K562 (cell line): Measurements from ENCODE around the gene CLDN20. TPM values are rescaled to one million over a fixed set of nuclear protein-coding genes. Genes with fewer than 3 reads are reported as not detected.

ENCODE experiments used
- ATAC-seq: fragments of 200-7000 bp; cut with Tn5 transposase; 3 replicates; pipeline ENCODE4 v1.9.1; 2020; ENCODE audit warnings: moderate library complexity
- BruUV-seq: library from RNA; stranded (reverse); fragments of 400-500 nt; replicated peaks from 2 replicates; lab custom pipeline; 2021; lab: Mats Ljungman, UMichigan
- CTCF ChIA-PET: fragments of 300-600 bp; formaldehyde crosslinking; extraction: SDS; loops from one replicate; lab custom pipeline; 2021; ENCODE audit warnings: low intra/inter-chr PET ratio; lab: Yijun Ruan, JAX
- POLR2A ChIA-PET: fragments of 300-600, 350-650 bp; sonication (Branson Sonifier 250); formaldehyde crosslinking; extraction: SDS; loops from one replicate; lab custom pipeline; 2021; ENCODE audit warnings: antibody characterized with exemption, inconsistent platforms; lab: Yijun Ruan, JAX
- DNase-seq, 4 experiments: peaks; one replicate each; pipeline versions ENCODE4 v3.0.0 to v3.0.0-alpha.2; 2011 to 2018; ENCODE audit warnings: low spot score in 3 of 4, mixed read lengths in 3 of 4; ENCODE audit errors: extremely low read depth in 1 of 4
- FAIRE-seq: peaks from 2 replicates; lab custom pipeline; 2011; peaks lifted over from hg19 to GRCh38; lab: Jason Lieb, UNC
- H2AFZ ChIP-seq: 2 replicates; pipeline ENCODE4 v1.6.0; 2011; ENCODE audit warnings: low read depth, low read length, control low read depth, inconsistent platforms
- H3K27ac ChIP-seq: fragments of 200-600 bp; 3 replicates; pipeline ENCODE4 v1.8.0; 2011; ENCODE audit warnings: low read depth, mild to moderate bottlenecking, control low read depth, inconsistent platforms, low read length, moderate library complexity, mixed read lengths; ENCODE audit errors: extremely low read depth
- H3K27me3 ChIP-seq, 2 experiments: fragments of 300-600 bp in 1 of 2; 2 replicates in 1 of 2; 3 replicates in 1 of 2; pipeline versions ENCODE4 v1.6.0 to v1.8.0; 2011; ENCODE audit warnings: inconsistent platforms in 2 of 2, low read length in 2 of 2, mild to moderate bottlenecking in 1 of 2, mixed read lengths in 1 of 2, moderate library complexity in 1 of 2; ENCODE audit not compliant: control insufficient read depth in 2 of 2, insufficient read depth in 2 of 2
- H3K36me3 ChIP-seq: fragments of 300-600 bp; 3 replicates; pipeline ENCODE4 v1.8.0; 2011; ENCODE audit warnings: mild to moderate bottlenecking, low read length, inconsistent platforms; ENCODE audit not compliant: control insufficient read depth, insufficient read depth
- H3K4me1 ChIP-seq, 2 experiments: fragments of 200-600 bp in 1 of 2; replicated peaks in 1 of 2; 2 replicates in 1 of 2; 3 replicates in 1 of 2; pipeline versions ENCODE4 v1.5.1 to v1.8.0; 2011; ENCODE audit warnings: inconsistent platforms in 2 of 2, low read length in 2 of 2, mild to moderate bottlenecking in 1 of 2, mixed read lengths in 1 of 2, moderate library complexity in 1 of 2; ENCODE audit not compliant: control insufficient read depth in 2 of 2, insufficient read depth in 2 of 2
- H3K4me2 ChIP-seq: 2 replicates; pipeline ENCODE4 v1.6.1; 2011; ENCODE audit warnings: low read length, control low read depth, inconsistent platforms, mixed read lengths; ENCODE audit not compliant: insufficient read depth
- H3K4me3 ChIP-seq: fragments of 200-600 bp; sonication (generic), shearing (Covaris generic); 2 replicates; pipeline ENCODE4 v1.5.1; 2016; ENCODE audit warnings: control low read depth, inconsistent platforms
- H3K79me2 ChIP-seq: fragments of 200-600 bp; 3 replicates; pipeline ENCODE4 v1.8.0; 2011; ENCODE audit warnings: low read length, inconsistent platforms; ENCODE audit not compliant: control insufficient read depth, insufficient read depth
- H3K9ac ChIP-seq, 2 experiments: 2 replicates each; pipeline versions ENCODE4 v1.6.0 to v1.6.1; 2011; ENCODE audit warnings: low read depth in 2 of 2, low read length in 2 of 2, control low read depth in 1 of 2, inconsistent platforms in 1 of 2, mild to moderate bottlenecking in 1 of 2, mixed read lengths in 1 of 2; ENCODE audit not compliant: insufficient read depth in 1 of 2
- H3K9me1 ChIP-seq: one replicate; pipeline ENCODE4 v1.6.0; 2011; ENCODE audit warnings: inconsistent platforms, mild to moderate bottlenecking, low read length, moderate library complexity; ENCODE audit not compliant: control insufficient read depth, insufficient read depth
- H3K9me3 ChIP-seq: replicated peaks from 2 replicates; pipeline ENCODE4 v1.5.1; 2011; ENCODE audit warnings: low read depth, low read length, inconsistent platforms; ENCODE audit not compliant: control insufficient read depth, insufficient read depth
- H4K20me1 ChIP-seq: replicated peaks from 2 replicates; pipeline ENCODE4 v1.6.1; 2011; ENCODE audit warnings: low read length, inconsistent platforms, mixed read lengths; ENCODE audit not compliant: control insufficient read depth, insufficient read depth
- ARID2 ChIP-seq: fragments of 450-650 bp; IDR thresholded peaks from 2 replicates; pipeline ENCODE4 v1.6.1; 2017; ENCODE audit warnings: antibody characterized with exemption, mild to moderate bottlenecking
- BRD9 ChIP-seq: fragments of 450-650 bp; IDR thresholded peaks from 2 replicates; pipeline ENCODE4 v1.6.1; 2018; ENCODE audit warnings: low read depth; ENCODE audit not compliant: partially characterized antibody
- CBFA2T2 ChIP-seq: fragments of 450-650 bp; conservative IDR thresholded peaks from 2 replicates; pipeline ENCODE4 v1.6.1; 2017; ENCODE audit warnings: mild to moderate bottlenecking
- CBX1 ChIP-seq: sonication (generic); IDR thresholded peaks from 2 replicates; pipeline ENCODE4 v1.6.1; 2016; ENCODE audit warnings: antibody characterized with exemption, low read depth, mild to moderate bottlenecking
- CREBBP ChIP-seq: IDR thresholded peaks from one replicate; pipeline ENCODE4 v1.6.1; 2012; ENCODE audit warnings: low read depth, mild to moderate bottlenecking, control low read depth, inconsistent platforms, low read length
- ESRRB ChIP-seq: fragments of 250-450 bp; sonication (Bioruptor Pico); IDR thresholded peaks from 2 replicates; pipeline ENCODE4 v1.5.0; 2020; ENCODE audit warnings: mild to moderate bottlenecking, moderate library complexity, borderline replicate concordance
- JUN ChIP-seq, 2 experiments: sonication (generic) in 1 of 2; formaldehyde crosslinking in 1 of 2; IDR thresholded peaks; 2 replicates each; pipeline versions ENCODE4 v1.6.1 to v1.8.0; 2012 to 2022; ENCODE audit warnings: borderline replicate concordance in 2 of 2, mild to moderate bottlenecking in 2 of 2, improper control_type of control experiment in 1 of 2, low read depth in 1 of 2, low read length in 1 of 2, missing genetic modification reagents in 1 of 2
- NR1H2 ChIP-seq: sonication (generic); formaldehyde crosslinking; IDR thresholded peaks from 2 replicates; pipeline ENCODE4 v1.4.0; 2020; ENCODE audit warnings: mild to moderate bottlenecking, missing genetic modification reagents
- SAP30 ChIP-seq: fragments of 200-600 bp; sonication (generic); IDR thresholded peaks from 2 replicates; pipeline ENCODE4 v1.6.1; 2012; ENCODE audit warnings: borderline replicate concordance, low read depth, mild to moderate bottlenecking, moderate library complexity, low read length, control low read depth, inconsistent platforms; ENCODE audit not compliant: insufficient read depth, poor library complexity, severe bottlenecking
- SMAD1 ChIP-seq: fragments of 150-350 bp; IDR thresholded peaks from 2 replicates; pipeline ENCODE4 v1.6.1; 2014; ENCODE audit warnings: low read length, low read depth; ENCODE audit not compliant: partially characterized antibody
- TCFL5 ChIP-seq: fragments of 250-450 bp; sonication (Bioruptor Pico); conservative IDR thresholded peaks from 2 replicates; pipeline ENCODE4 v1.6.1; 2021; ENCODE audit warnings: mild to moderate bottlenecking, moderate library complexity, matching md5 sums
- ZC3H11A ChIP-seq: IDR thresholded peaks from 2 replicates; pipeline ENCODE4 v1.6.1; 2012; ENCODE audit warnings: low read depth, low read length, improper control_type of control experiment
- ZFP36 ChIP-seq: fragments of 150-350 bp; IDR thresholded peaks from 2 replicates; pipeline ENCODE4 v1.6.1; 2018; ENCODE audit warnings: low read length, low read depth; ENCODE audit not compliant: partially characterized antibody
- ZNF134 ChIP-seq: fragments of 250-450 bp; sonication (Bioruptor Pico); conservative IDR thresholded peaks from 2 replicates; pipeline ENCODE4 v1.4.0; 2020
- WGBS: fragments of 100-300 bp; shearing (Covaris generic); methylation state at CpG from one replicate; pipeline ENCODE4 v1.1.6; 2016; ENCODE audit warnings: low coverage, mixed read lengths; ENCODE audit not compliant: insufficient coverage; ENCODE audit errors: missing lambda C conversion rate; 5-methylcytosine and 5-hydroxymethylcytosine counted together
- in situ Hi-C: fragments of 300-500 bp; cut with MboI; formaldehyde crosslinking; loops from 4 replicates; pipeline ENCODE4 v1.15.0; 2018; ENCODE audit warnings: inconsistent platforms, mixed read lengths
- intact Hi-C: fragments of 100-400 bp; cut with micrococcal nuclease; formaldehyde crosslinking; loops from 2 replicates; pipeline ENCODE4 v1.14.2; 2022
- polyA plus RNA-seq, 8 experiments: library from polyadenylated mRNA; depleted of rRNA in 4 of 8; stranded (reverse) in 5 of 8; unstranded in 3 of 8; fragments of >200 nt; fragmentation: Nextera tagmentation in 2 of 8; fragmentation: Illumina TruSeq in 1 of 8; extraction: Ambion mirVana in 2 of 8; extraction: Trizol in 1 of 8; gene quantifications; 2 replicates each; pipeline versions ENCODE4 v1.2.1 to v1.2.3, GENCODE V29; 2011 to 2014; ENCODE audit warnings: inconsistent platforms in 1 of 8, missing spikeins in 1 of 8
- total RNA-seq, 7 experiments: library from RNA; depleted of rRNA in 6 of 7; stranded (reverse); fragments of >200 nt in 6 of 7; fragmentation: Illumina TruSeq in 2 of 7; extraction: Trizol in 2 of 7; gene quantifications; 2 replicates each; pipeline versions ENCODE4 v1.2.1 to v1.2.3, GENCODE V29; 2011 to 2021; ENCODE audit warnings: low replicate concordance in 1 of 7
- TF ChIP-seq, protein P1 (sequence below): fragments of 450-650 bp; formaldehyde crosslinking; IDR thresholded peaks from 2 replicates; pipeline ENCODE4 v1.4.0; 2022; ENCODE audit warnings: missing genetic modification characterization
- TF ChIP-seq, protein P2 (sequence below): sonication (generic); formaldehyde crosslinking; IDR thresholded peaks from 2 replicates; pipeline ENCODE4 v1.8.0; 2023; ENCODE audit warnings: mild to moderate bottlenecking, missing genetic modification reagents

The CLDN20 gene
- total and polyA plus RNA-seq, 9 of the 15 experiments (the other 6 are each of a cell fraction or from before 2014, with no cell fraction given): not detected

GRCh38 chr6:155250701-155251381, 13.0 kb upstream of the CLDN20 start:
- FAIRE-seq: no peak
- 90% methylated on average over 10 of the region's 10 CpGs for whole genome bisulfite sequencing
- Histone ChIP-seq H3K27me3 (no peaks in the 10 kb centered on the region), H3K9ac (no peak overlapping the region), H3K36me3 (peaks cover 55% of the 10 kb centered on the region; the same call in 2 of the 3 replicates), H3K9me1 (no peaks in the 10 kb centered on the region), H3K79me2 (no peaks in the 10 kb centered on the region), H3K4me2 (no peak overlapping the region), H3K9me3 (no peaks in the 10 kb centered on the region), H3K4me3 (no peak overlapping the region), H2AFZ (no peak overlapping the region), H4K20me1 (no peaks in the 10 kb centered on the region), H3K27ac (no peak overlapping the region), H3K4me1 (peaks cover 0 to 3% of the 10 kb centered on the region in 2 experiments; a peak in 1 of 5 replicates)
- in situ Hi-C loops: no loop called here
- intact Hi-C loops: no loop called here
- ChIA-PET POLR2A (interaction anchor here (0.8 to 2.9 kb wide), 3 partner anchors 10 to 1062 kb away, joined by 3 to 20 read pairs (median 4); no protein-coding TSS in a partner anchor), CTCF (no interaction called here)
- ATAC-seq: no peak
- DNase-seq: no peak
- BruUV-seq: no TSS peak
- TF ChIP-seq CBFA2T2 (no peak), JUN (IDR thresholded peaks at IDR 0.05; ENCODE audit: borderline replicate concordance, low read depth, low read length) (no peak), JUN (CRISPR knock-in tag; IDR thresholded peaks at IDR 0.05; ENCODE audit: borderline replicate concordance) (no peak), ZC3H11A (no peak), SMAD1 (no peak), NR1H2 (CRISPR knock-in tag) (no peak), TCFL5 (CRISPR knock-in tag) (no peak), ARID2 (no peak), ZFP36 (no peak), ZNF134 (CRISPR knock-in tag) (no peak), CBX1 (no peak), BRD9 (no peak), CREBBP (no peak), ESRRB (CRISPR knock-in tag) (no peak), SAP30 (no peak)
- TF ChIP-seq, protein P1, sequence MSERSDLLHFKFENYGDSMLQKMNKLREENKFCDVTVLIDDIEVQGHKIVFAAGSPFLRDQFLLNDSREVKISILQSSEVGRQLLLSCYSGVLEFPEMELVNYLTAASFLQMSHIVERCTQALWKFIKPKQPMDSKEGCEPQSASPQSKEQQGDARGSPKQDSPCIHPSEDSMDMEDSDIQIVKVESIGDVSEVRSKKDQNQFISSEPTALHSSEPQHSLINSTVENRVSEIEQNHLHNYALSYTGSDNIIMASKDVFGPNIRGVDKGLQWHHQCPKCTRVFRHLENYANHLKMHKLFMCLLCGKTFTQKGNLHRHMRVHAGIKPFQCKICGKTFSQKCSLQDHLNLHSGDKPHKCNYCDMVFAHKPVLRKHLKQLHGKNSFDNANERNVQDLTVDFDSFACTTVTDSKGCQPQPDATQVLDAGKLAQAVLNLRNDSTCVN (CRISPR knock-in tag): no peak
- TF ChIP-seq, protein P2, sequence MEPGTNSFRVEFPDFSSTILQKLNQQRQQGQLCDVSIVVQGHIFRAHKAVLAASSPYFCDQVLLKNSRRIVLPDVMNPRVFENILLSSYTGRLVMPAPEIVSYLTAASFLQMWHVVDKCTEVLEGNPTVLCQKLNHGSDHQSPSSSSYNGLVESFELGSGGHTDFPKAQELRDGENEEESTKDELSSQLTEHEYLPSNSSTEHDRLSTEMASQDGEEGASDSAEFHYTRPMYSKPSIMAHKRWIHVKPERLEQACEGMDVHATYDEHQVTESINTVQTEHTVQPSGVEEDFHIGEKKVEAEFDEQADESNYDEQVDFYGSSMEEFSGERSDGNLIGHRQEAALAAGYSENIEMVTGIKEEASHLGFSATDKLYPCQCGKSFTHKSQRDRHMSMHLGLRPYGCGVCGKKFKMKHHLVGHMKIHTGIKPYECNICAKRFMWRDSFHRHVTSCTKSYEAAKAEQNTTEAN: no peak
